WTC11 (cell line): Measurements from ENCODE around the gene TSC1. TPM values are rescaled to one million over a fixed set of nuclear protein-coding genes. Genes with fewer than 3 reads are reported as not detected.

Source experiments
- ATAC-seq: fragments of 200-7000 bp; cut with Tn5 transposase; 2 replicates; pipeline ENCODE4 v1.10.0; 2021; ENCODE audit warnings: mild to moderate bottlenecking, moderate library complexity
- CTCF ChIA-PET: fragments of 300-600 bp; sonication (Branson Sonifier 250); formaldehyde crosslinking; loops from one replicate; lab custom pipeline; 2021; ENCODE audit warnings: antibody characterized with exemption; lab: Charles Lee
- POLR2A ChIA-PET: fragments of 350-600 bp; sonication (Branson Sonifier 250); formaldehyde crosslinking; loops from one replicate; lab custom pipeline; 2021; ENCODE audit warnings: antibody characterized with exemption; lab: Charles Lee
- DNase-seq: peaks from one replicate; pipeline ENCODE4 v3.0.0; 2021; ENCODE audit warnings: low spot score
- H3K27ac Mint-ChIP-seq: 2 replicates; pipeline ENCODE4 v1.8.0; 2021; ENCODE audit warnings: mixed read lengths
- H3K27me3 Mint-ChIP-seq: 2 replicates; pipeline ENCODE4 v1.8.0; 2021; ENCODE audit warnings: low read depth, mild to moderate bottlenecking, moderate library complexity, mixed read lengths
- H3K36me3 Mint-ChIP-seq: 2 replicates; pipeline ENCODE4 v1.8.0; 2021; ENCODE audit warnings: mixed read lengths
- H3K4me1 Mint-ChIP-seq: 2 replicates; pipeline ENCODE4 v1.8.0; 2022; ENCODE audit warnings: mixed read lengths
- H3K4me3 Mint-ChIP-seq: 2 replicates; pipeline ENCODE4 v1.8.0; 2021; ENCODE audit warnings: mild to moderate bottlenecking, moderate library complexity, mixed read lengths
- H3K9me3 Mint-ChIP-seq: 2 replicates; pipeline ENCODE4 v1.8.0; 2021; ENCODE audit warnings: mixed read lengths
- AR ChIP-seq: fragments of 250-450 bp; sonication (Bioruptor Pico); IDR thresholded peaks from 2 replicates; pipeline ENCODE4 v1.9.0; 2021; ENCODE audit warnings: mild to moderate bottlenecking
- ATF2 ChIP-seq: sonication (generic); formaldehyde crosslinking; IDR thresholded peaks from 2 replicates; pipeline ENCODE4 v1.8.1; 2022; ENCODE audit warnings: low read depth, missing genetic modification reagents, borderline replicate concordance
- CREB1 ChIP-seq: sonication (generic); formaldehyde crosslinking; IDR thresholded peaks from 2 replicates; pipeline ENCODE4 v1.8.0; 2023; ENCODE audit warnings: mild to moderate bottlenecking, missing genetic modification reagents
- E2F1 ChIP-seq: sonication (generic); formaldehyde crosslinking; IDR thresholded peaks from 2 replicates; pipeline ENCODE4 v1.8.0; 2022; ENCODE audit warnings: mild to moderate bottlenecking, missing genetic modification reagents
- E2F5 ChIP-seq: sonication (generic); formaldehyde crosslinking; IDR thresholded peaks from 2 replicates; pipeline ENCODE4 v1.8.1; 2022; ENCODE audit warnings: mild to moderate bottlenecking, moderate library complexity, missing genetic modification reagents
- HMGA2 ChIP-seq: fragments of 250-450 bp; sonication (Bioruptor Pico); IDR thresholded peaks from 2 replicates; pipeline ENCODE4 v1.4.0; 2021; ENCODE audit warnings: mild to moderate bottlenecking, moderate library complexity
- JAZF1 ChIP-seq: fragments of 250-450 bp; sonication (Bioruptor Pico); IDR thresholded peaks from 2 replicates; pipeline ENCODE4 v1.9.0; 2021; ENCODE audit warnings: moderate library complexity, mild to moderate bottlenecking, inconsistent platforms
- KAT7 ChIP-seq: sonication (generic); formaldehyde crosslinking; IDR thresholded peaks from 2 replicates; pipeline ENCODE4 v1.8.1; 2023; ENCODE audit warnings: missing genetic modification reagents, mild to moderate bottlenecking, borderline replicate concordance
- NFATC4 ChIP-seq: fragments of 250-450 bp; sonication (Bioruptor Pico); IDR thresholded peaks from 2 replicates; pipeline ENCODE4 v1.9.0; 2021; ENCODE audit warnings: mild to moderate bottlenecking
- OVOL2 ChIP-seq: fragments of 250-450 bp; sonication (Bioruptor Pico); IDR thresholded peaks from 2 replicates; pipeline ENCODE4 v1.9.0; 2021; ENCODE audit warnings: mild to moderate bottlenecking, borderline replicate concordance
- PREB ChIP-seq: sonication (generic); formaldehyde crosslinking; IDR thresholded peaks from 2 replicates; pipeline ENCODE4 v1.8.1; 2022; ENCODE audit warnings: mild to moderate bottlenecking, missing genetic modification reagents, moderate library complexity, borderline replicate concordance
- RORB ChIP-seq: fragments of 250-450 bp; sonication (Bioruptor Pico); IDR thresholded peaks from 2 replicates; pipeline ENCODE4 v1.9.0; 2021; ENCODE audit warnings: mild to moderate bottlenecking
- SMAD3 ChIP-seq: sonication (generic); formaldehyde crosslinking; IDR thresholded peaks from 2 replicates; pipeline ENCODE4 v1.8.0; 2022; ENCODE audit warnings: missing genetic modification reagents, mild to moderate bottlenecking, borderline replicate concordance
- TCF7 ChIP-seq: sonication (generic); formaldehyde crosslinking; IDR thresholded peaks from 2 replicates; pipeline ENCODE4 v1.8.0; 2022; ENCODE audit warnings: mild to moderate bottlenecking, low read depth, missing genetic modification reagents, moderate library complexity
- ZNF396 ChIP-seq: fragments of 250-450 bp; sonication (Bioruptor Pico); IDR thresholded peaks from 2 replicates; pipeline ENCODE4 v1.8.0; 2021; ENCODE audit warnings: mild to moderate bottlenecking, moderate library complexity, borderline replicate concordance
- total RNA-seq: library from RNA; stranded (reverse); gene quantifications from 3 replicates; pipeline ENCODE4 v1.2.3, GENCODE V29; 2021
- TF ChIP-seq, protein P1 (sequence below): fragments of 250-450 bp; sonication (Bioruptor Pico); conservative IDR thresholded peaks from 2 replicates; pipeline ENCODE4 v1.9.0; 2021; ENCODE audit warnings: mild to moderate bottlenecking
- TF ChIP-seq, protein P2 (sequence below): fragments of 250-450 bp; sonication (Bioruptor Pico); IDR thresholded peaks from 2 replicates; pipeline ENCODE4 v1.9.0; 2021; ENCODE audit warnings: moderate library complexity, mild to moderate bottlenecking, inconsistent platforms, borderline replicate concordance
- TF ChIP-seq, protein P3 (sequence below): sonication (generic); formaldehyde crosslinking; IDR thresholded peaks from 2 replicates; pipeline ENCODE4 v1.8.0; 2023; ENCODE audit warnings: missing genetic modification reagents, mild to moderate bottlenecking, borderline replicate concordance
- TF ChIP-seq, protein P4 (sequence below): sonication (generic); formaldehyde crosslinking; IDR thresholded peaks from 2 replicates; pipeline ENCODE4 v1.8.1; 2023; ENCODE audit warnings: mild to moderate bottlenecking, missing genetic modification reagents

TSC1 gene
- total RNA-seq, 1 experiment from 2014 or later: 52.9 TPM

- TF ChIP-seq, protein P1, sequence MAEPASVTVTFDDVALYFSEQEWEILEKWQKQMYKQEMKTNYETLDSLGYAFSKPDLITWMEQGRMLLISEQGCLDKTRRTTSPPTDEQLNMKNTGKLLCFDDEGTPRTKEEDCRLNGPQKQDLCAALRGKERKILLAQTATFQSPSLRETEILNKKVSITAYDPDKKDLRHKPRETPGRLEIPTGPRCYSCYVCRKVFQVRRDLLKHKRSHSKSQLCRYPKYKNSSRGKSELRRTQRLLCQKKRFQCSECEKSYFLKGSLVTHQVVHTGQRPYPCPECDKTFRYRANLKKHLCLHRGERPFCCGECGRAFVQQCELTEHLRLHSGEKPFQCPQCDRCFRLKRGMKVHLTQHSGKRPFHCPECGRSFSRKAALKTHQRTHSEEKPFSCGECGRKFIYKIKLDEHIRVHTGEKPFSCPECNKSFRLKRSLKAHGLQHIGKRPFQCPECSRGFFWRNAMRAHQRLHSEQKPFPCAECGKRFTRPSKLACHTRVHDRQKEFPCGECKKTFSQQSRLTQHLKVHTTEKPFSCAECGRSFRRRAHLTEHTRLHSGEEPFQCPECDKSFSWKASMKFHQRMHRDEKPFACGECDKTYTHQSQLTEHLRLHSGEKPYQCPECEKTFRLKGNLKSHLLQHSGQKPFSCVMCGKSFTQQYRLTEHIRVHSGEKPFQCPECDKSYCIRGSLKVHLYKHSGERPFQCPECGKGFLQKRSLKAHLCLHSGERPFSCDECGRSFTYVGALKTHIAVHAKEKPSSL: no peak
- TF ChIP-seq, protein P2, sequence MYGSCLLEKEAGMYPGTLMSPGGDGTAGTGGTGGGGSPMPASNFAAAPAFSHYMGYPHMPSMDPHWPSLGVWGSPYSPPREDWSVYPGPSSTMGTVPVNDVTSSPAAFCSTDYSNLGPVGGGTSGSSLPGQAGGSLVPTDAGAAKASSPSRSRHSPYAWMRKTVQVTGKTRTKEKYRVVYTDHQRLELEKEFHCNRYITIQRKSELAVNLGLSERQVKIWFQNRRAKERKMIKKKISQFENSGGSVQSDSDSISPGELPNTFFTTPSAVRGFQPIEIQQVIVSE (CRISPR knock-in tag): no peak
- TF ChIP-seq PREB (CRISPR knock-in tag): no peak
- TF ChIP-seq HMGA2: no peak
- TF ChIP-seq E2F5 (CRISPR knock-in tag): no peak
Observed at GRCh38 chr9:132857031-132857430, 87.4 kb downstream of the TSC1 start (continued).

DNA sequence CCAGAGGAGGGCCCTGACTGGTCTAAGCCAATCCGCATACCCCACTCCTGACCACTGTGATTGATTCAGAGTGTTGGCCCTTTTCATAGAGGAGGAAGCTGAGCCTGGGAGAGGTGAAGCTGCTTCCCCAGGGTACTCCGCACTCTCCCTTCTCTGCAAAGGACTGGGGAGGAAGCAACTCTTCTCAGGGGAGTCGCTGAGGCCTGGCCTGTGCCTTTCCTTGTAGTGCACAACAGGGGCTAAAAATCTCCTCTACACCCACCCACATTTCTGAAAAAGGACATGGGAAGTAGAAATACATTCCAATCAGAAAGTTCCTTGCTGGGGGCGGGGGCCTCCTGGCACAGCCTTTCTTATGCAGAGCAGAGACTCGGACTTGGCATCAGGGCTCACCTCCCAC lies 88.5 kb downstream of the TSC1 start:
- ChIA-PET POLR2A (no interaction called here), CTCF (interaction anchor here (1.8 to 3.3 kb wide), 2 partner anchors 7 to 288 kb away, joined by 3 to 14 read pairs; no protein-coding TSS in a partner anchor)
- Mint-ChIP-seq H3K4me3 (no peak overlapping the region), H3K4me1 (peaks cover 11% of the 10 kb centered on the region), H3K27me3 (no peaks in the 10 kb centered on the region), H3K9me3 (no peaks in the 10 kb centered on the region), H3K36me3 (no peaks in the 10 kb centered on the region), H3K27ac (no peak overlapping the region)
- TF ChIP-seq, protein P3, sequence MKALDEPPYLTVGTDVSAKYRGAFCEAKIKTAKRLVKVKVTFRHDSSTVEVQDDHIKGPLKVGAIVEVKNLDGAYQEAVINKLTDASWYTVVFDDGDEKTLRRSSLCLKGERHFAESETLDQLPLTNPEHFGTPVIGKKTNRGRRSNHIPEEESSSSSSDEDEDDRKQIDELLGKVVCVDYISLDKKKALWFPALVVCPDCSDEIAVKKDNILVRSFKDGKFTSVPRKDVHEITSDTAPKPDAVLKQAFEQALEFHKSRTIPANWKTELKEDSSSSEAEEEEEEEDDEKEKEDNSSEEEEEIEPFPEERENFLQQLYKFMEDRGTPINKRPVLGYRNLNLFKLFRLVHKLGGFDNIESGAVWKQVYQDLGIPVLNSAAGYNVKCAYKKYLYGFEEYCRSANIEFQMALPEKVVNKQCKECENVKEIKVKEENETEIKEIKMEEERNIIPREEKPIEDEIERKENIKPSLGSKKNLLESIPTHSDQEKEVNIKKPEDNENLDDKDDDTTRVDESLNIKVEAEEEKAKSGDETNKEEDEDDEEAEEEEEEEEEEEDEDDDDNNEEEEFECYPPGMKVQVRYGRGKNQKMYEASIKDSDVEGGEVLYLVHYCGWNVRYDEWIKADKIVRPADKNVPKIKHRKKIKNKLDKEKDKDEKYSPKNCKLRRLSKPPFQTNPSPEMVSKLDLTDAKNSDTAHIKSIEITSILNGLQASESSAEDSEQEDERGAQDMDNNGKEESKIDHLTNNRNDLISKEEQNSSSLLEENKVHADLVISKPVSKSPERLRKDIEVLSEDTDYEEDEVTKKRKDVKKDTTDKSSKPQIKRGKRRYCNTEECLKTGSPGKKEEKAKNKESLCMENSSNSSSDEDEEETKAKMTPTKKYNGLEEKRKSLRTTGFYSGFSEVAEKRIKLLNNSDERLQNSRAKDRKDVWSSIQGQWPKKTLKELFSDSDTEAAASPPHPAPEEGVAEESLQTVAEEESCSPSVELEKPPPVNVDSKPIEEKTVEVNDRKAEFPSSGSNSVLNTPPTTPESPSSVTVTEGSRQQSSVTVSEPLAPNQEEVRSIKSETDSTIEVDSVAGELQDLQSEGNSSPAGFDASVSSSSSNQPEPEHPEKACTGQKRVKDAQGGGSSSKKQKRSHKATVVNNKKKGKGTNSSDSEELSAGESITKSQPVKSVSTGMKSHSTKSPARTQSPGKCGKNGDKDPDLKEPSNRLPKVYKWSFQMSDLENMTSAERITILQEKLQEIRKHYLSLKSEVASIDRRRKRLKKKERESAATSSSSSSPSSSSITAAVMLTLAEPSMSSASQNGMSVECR (CRISPR knock-in tag): no peak
- no peak for TF ChIP-seq NFATC4
- TF ChIP-seq JAZF1 (CRISPR knock-in tag): no peak
- TF ChIP-seq ATF2 (CRISPR knock-in tag): no peak
- TF ChIP-seq E2F1 (CRISPR knock-in tag): no peak
- no peak for TF ChIP-seq CREB1 (CRISPR knock-in tag)
- TF ChIP-seq, protein P4, sequence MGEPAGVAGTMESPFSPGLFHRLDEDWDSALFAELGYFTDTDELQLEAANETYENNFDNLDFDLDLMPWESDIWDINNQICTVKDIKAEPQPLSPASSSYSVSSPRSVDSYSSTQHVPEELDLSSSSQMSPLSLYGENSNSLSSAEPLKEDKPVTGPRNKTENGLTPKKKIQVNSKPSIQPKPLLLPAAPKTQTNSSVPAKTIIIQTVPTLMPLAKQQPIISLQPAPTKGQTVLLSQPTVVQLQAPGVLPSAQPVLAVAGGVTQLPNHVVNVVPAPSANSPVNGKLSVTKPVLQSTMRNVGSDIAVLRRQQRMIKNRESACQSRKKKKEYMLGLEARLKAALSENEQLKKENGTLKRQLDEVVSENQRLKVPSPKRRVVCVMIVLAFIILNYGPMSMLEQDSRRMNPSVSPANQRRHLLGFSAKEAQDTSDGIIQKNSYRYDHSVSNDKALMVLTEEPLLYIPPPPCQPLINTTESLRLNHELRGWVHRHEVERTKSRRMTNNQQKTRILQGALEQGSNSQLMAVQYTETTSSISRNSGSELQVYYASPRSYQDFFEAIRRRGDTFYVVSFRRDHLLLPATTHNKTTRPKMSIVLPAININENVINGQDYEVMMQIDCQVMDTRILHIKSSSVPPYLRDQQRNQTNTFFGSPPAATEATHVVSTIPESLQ (CRISPR knock-in tag): no peak
- TF ChIP-seq KAT7 (CRISPR knock-in tag): no peak
- no peak for TF ChIP-seq RORB
- TF ChIP-seq ZNF396 (CRISPR knock-in tag): no peak
- TF ChIP-seq AR (CRISPR knock-in tag): no peak
- TF ChIP-seq TCF7 (CRISPR knock-in tag): no peak
- no peak for TF ChIP-seq SMAD3 (CRISPR knock-in tag)
- TF ChIP-seq OVOL2 (CRISPR knock-in tag): no peak
- DNase-seq (no peak), ATAC-seq (peak; percentile 49; the same call in 1 of the 2 replicates)
